K562 (cell line): ENCODE results near the gene OCSTAMP. TPM values are rescaled to one million over a fixed set of nuclear protein-coding genes. Genes with fewer than 3 reads are reported as not detected.
A peak's percentile ranks its signal among the peaks of the same experiment; 100 is the strongest.

Source experiments
- ATAC-seq: fragments of 200-7000 bp; cut with Tn5 transposase; 3 replicates; pipeline ENCODE4 v1.9.1; 2020; ENCODE audit warnings: moderate library complexity
- BruUV-seq: library from RNA; stranded (reverse); fragments of 400-500 nt; replicated peaks from 2 replicates; lab custom pipeline; 2021; lab: Mats Ljungman, UMichigan
- CTCF ChIA-PET: fragments of 300-600 bp; formaldehyde crosslinking; extraction: SDS; loops from one replicate; lab custom pipeline; 2021; ENCODE audit warnings: low intra/inter-chr PET ratio; lab: Yijun Ruan, JAX
- POLR2A ChIA-PET: fragments of 300-600, 350-650 bp; sonication (Branson Sonifier 250); formaldehyde crosslinking; extraction: SDS; loops from one replicate; lab custom pipeline; 2021; ENCODE audit warnings: antibody characterized with exemption, inconsistent platforms; lab: Yijun Ruan, JAX
- DNase-seq, 4 experiments: peaks; one replicate each; pipeline versions ENCODE4 v3.0.0 to v3.0.0-alpha.2; 2011 to 2018; ENCODE audit warnings: low spot score in 3 of 4, mixed read lengths in 3 of 4; ENCODE audit errors: extremely low read depth in 1 of 4
- FAIRE-seq: peaks from 2 replicates; lab custom pipeline; 2011; peaks lifted over from hg19 to GRCh38; lab: Jason Lieb, UNC
- H2AFZ ChIP-seq: 2 replicates; pipeline ENCODE4 v1.6.0; 2011; ENCODE audit warnings: low read depth, low read length, control low read depth, inconsistent platforms
- H3K27ac ChIP-seq: fragments of 200-600 bp; 3 replicates; pipeline ENCODE4 v1.8.0; 2011; ENCODE audit warnings: low read depth, mild to moderate bottlenecking, control low read depth, inconsistent platforms, low read length, moderate library complexity, mixed read lengths; ENCODE audit errors: extremely low read depth
- H3K27me3 ChIP-seq, 2 experiments: fragments of 300-600 bp in 1 of 2; 2 replicates in 1 of 2; 3 replicates in 1 of 2; pipeline versions ENCODE4 v1.6.0 to v1.8.0; 2011; ENCODE audit warnings: inconsistent platforms in 2 of 2, low read length in 2 of 2, mild to moderate bottlenecking in 1 of 2, mixed read lengths in 1 of 2, moderate library complexity in 1 of 2; ENCODE audit not compliant: control insufficient read depth in 2 of 2, insufficient read depth in 2 of 2
- H3K36me3 ChIP-seq: fragments of 300-600 bp; 3 replicates; pipeline ENCODE4 v1.8.0; 2011; ENCODE audit warnings: mild to moderate bottlenecking, low read length, inconsistent platforms; ENCODE audit not compliant: control insufficient read depth, insufficient read depth
- H3K4me1 ChIP-seq, 2 experiments: fragments of 200-600 bp in 1 of 2; replicated peaks in 1 of 2; 2 replicates in 1 of 2; 3 replicates in 1 of 2; pipeline versions ENCODE4 v1.5.1 to v1.8.0; 2011; ENCODE audit warnings: inconsistent platforms in 2 of 2, low read length in 2 of 2, mild to moderate bottlenecking in 1 of 2, mixed read lengths in 1 of 2, moderate library complexity in 1 of 2; ENCODE audit not compliant: control insufficient read depth in 2 of 2, insufficient read depth in 2 of 2
- H3K4me2 ChIP-seq: 2 replicates; pipeline ENCODE4 v1.6.1; 2011; ENCODE audit warnings: low read length, control low read depth, inconsistent platforms, mixed read lengths; ENCODE audit not compliant: insufficient read depth
- H3K4me3 ChIP-seq: fragments of 200-600 bp; sonication (generic), shearing (Covaris generic); 2 replicates; pipeline ENCODE4 v1.5.1; 2016; ENCODE audit warnings: control low read depth, inconsistent platforms
- H3K79me2 ChIP-seq: fragments of 200-600 bp; 3 replicates; pipeline ENCODE4 v1.8.0; 2011; ENCODE audit warnings: low read length, inconsistent platforms; ENCODE audit not compliant: control insufficient read depth, insufficient read depth
- H3K9ac ChIP-seq, 2 experiments: 2 replicates each; pipeline versions ENCODE4 v1.6.0 to v1.6.1; 2011; ENCODE audit warnings: low read depth in 2 of 2, low read length in 2 of 2, control low read depth in 1 of 2, inconsistent platforms in 1 of 2, mild to moderate bottlenecking in 1 of 2, mixed read lengths in 1 of 2; ENCODE audit not compliant: insufficient read depth in 1 of 2
- H3K9me1 ChIP-seq: one replicate; pipeline ENCODE4 v1.6.0; 2011; ENCODE audit warnings: inconsistent platforms, mild to moderate bottlenecking, low read length, moderate library complexity; ENCODE audit not compliant: control insufficient read depth, insufficient read depth
- H3K9me3 ChIP-seq: replicated peaks from 2 replicates; pipeline ENCODE4 v1.5.1; 2011; ENCODE audit warnings: low read depth, low read length, inconsistent platforms; ENCODE audit not compliant: control insufficient read depth, insufficient read depth
- H4K20me1 ChIP-seq: replicated peaks from 2 replicates; pipeline ENCODE4 v1.6.1; 2011; ENCODE audit warnings: low read length, inconsistent platforms, mixed read lengths; ENCODE audit not compliant: control insufficient read depth, insufficient read depth
- BRD9 ChIP-seq: fragments of 450-650 bp; IDR thresholded peaks from 2 replicates; pipeline ENCODE4 v1.6.1; 2018; ENCODE audit warnings: low read depth; ENCODE audit not compliant: partially characterized antibody
- MEF2A ChIP-seq: IDR thresholded peaks from 2 replicates; pipeline ENCODE4 v1.6.1; 2011; ENCODE audit warnings: low read depth, mild to moderate bottlenecking, low read length, moderate library complexity; ENCODE audit not compliant: control insufficient read depth
- NFE2L1 ChIP-seq: fragments of 450-650 bp; IDR thresholded peaks from 2 replicates; pipeline ENCODE4 v1.6.1; 2016; ENCODE audit warnings: missing genetic modification characterization, low read depth, mild to moderate bottlenecking, missing compliant biosample characterization, moderate library complexity, borderline replicate concordance
- PHF21A ChIP-seq: fragments of 450-650 bp; IDR thresholded peaks from 2 replicates; pipeline ENCODE4 v1.6.1; 2017; ENCODE audit warnings: low read depth, borderline replicate concordance
- SAFB ChIP-seq: fragments of 200-400 bp; formaldehyde crosslinking; IDR thresholded peaks from 2 replicates; pipeline ENCODE4 v1.6.1; 2017; ENCODE audit warnings: low read depth, low read length, borderline replicate concordance
- XRCC4 ChIP-seq: IDR thresholded peaks from one replicate; pipeline ENCODE4 v1.6.1; 2011; ENCODE audit not compliant: insufficient read depth, insufficient read length; ENCODE audit errors: extremely low read depth
- ZFP36 ChIP-seq: fragments of 150-350 bp; IDR thresholded peaks from 2 replicates; pipeline ENCODE4 v1.6.1; 2018; ENCODE audit warnings: low read length, low read depth; ENCODE audit not compliant: partially characterized antibody
- ZNF12 ChIP-seq: sonication (generic); formaldehyde crosslinking; IDR thresholded peaks from 2 replicates; pipeline ENCODE4 v1.4.0; 2020; ENCODE audit warnings: mild to moderate bottlenecking, missing genetic modification reagents
- ZNF124 ChIP-seq: sonication (generic); formaldehyde crosslinking; IDR thresholded peaks from 2 replicates; pipeline ENCODE4 v1.8.1; 2022; ENCODE audit warnings: missing genetic modification reagents
- WGBS: fragments of 100-300 bp; shearing (Covaris generic); methylation state at CpG from one replicate; pipeline ENCODE4 v1.1.6; 2016; ENCODE audit warnings: low coverage, mixed read lengths; ENCODE audit not compliant: insufficient coverage; ENCODE audit errors: missing lambda C conversion rate; 5-methylcytosine and 5-hydroxymethylcytosine counted together
- in situ Hi-C: fragments of 300-500 bp; cut with MboI; formaldehyde crosslinking; loops from 4 replicates; pipeline ENCODE4 v1.15.0; 2018; ENCODE audit warnings: inconsistent platforms, mixed read lengths
- intact Hi-C: fragments of 100-400 bp; cut with micrococcal nuclease; formaldehyde crosslinking; loops from 2 replicates; pipeline ENCODE4 v1.14.2; 2022
- polyA plus RNA-seq, 8 experiments: library from polyadenylated mRNA; depleted of rRNA in 4 of 8; stranded (reverse) in 5 of 8; unstranded in 3 of 8; fragments of >200 nt; fragmentation: Nextera tagmentation in 2 of 8; fragmentation: Illumina TruSeq in 1 of 8; extraction: Ambion mirVana in 2 of 8; extraction: Trizol in 1 of 8; gene quantifications; 2 replicates each; pipeline versions ENCODE4 v1.2.1 to v1.2.3, GENCODE V29; 2011 to 2014; ENCODE audit warnings: inconsistent platforms in 1 of 8, missing spikeins in 1 of 8
- total RNA-seq, 7 experiments: library from RNA; depleted of rRNA in 6 of 7; stranded (reverse); fragments of >200 nt in 6 of 7; fragmentation: Illumina TruSeq in 2 of 7; extraction: Trizol in 2 of 7; gene quantifications; 2 replicates each; pipeline versions ENCODE4 v1.2.1 to v1.2.3, GENCODE V29; 2011 to 2021; ENCODE audit warnings: low replicate concordance in 1 of 7
- TF ChIP-seq, protein P1 (sequence below): sonication (generic); formaldehyde crosslinking; IDR thresholded peaks from 2 replicates; pipeline ENCODE4 v1.8.1; 2023; ENCODE audit warnings: mild to moderate bottlenecking, missing genetic modification reagents
- TF ChIP-seq, protein P2 (sequence below): fragments of 250-450 bp; sonication (Bioruptor Pico); IDR thresholded peaks from 2 replicates; pipeline ENCODE4 v1.9.0; 2021; ENCODE audit warnings: mild to moderate bottlenecking
- TF ChIP-seq, protein P3 (sequence below), 2 experiments: fragments of 450-650 bp; IDR thresholded peaks; 2 replicates each; pipeline ENCODE4 v1.6.1; 2016
- TF ChIP-seq, protein P4 (sequence below): IDR thresholded peaks from 3 replicates; pipeline ENCODE4 v1.6.1; 2011; ENCODE audit warnings: borderline replicate concordance, mild to moderate bottlenecking, moderate library complexity; ENCODE audit not compliant: insufficient read length; ENCODE audit errors: extremely low read depth

The OCSTAMP gene
- total and polyA plus RNA-seq, 9 of the 15 experiments (the other 6 are each of a cell fraction or from before 2014, with no cell fraction given) = not detected

DNA sequence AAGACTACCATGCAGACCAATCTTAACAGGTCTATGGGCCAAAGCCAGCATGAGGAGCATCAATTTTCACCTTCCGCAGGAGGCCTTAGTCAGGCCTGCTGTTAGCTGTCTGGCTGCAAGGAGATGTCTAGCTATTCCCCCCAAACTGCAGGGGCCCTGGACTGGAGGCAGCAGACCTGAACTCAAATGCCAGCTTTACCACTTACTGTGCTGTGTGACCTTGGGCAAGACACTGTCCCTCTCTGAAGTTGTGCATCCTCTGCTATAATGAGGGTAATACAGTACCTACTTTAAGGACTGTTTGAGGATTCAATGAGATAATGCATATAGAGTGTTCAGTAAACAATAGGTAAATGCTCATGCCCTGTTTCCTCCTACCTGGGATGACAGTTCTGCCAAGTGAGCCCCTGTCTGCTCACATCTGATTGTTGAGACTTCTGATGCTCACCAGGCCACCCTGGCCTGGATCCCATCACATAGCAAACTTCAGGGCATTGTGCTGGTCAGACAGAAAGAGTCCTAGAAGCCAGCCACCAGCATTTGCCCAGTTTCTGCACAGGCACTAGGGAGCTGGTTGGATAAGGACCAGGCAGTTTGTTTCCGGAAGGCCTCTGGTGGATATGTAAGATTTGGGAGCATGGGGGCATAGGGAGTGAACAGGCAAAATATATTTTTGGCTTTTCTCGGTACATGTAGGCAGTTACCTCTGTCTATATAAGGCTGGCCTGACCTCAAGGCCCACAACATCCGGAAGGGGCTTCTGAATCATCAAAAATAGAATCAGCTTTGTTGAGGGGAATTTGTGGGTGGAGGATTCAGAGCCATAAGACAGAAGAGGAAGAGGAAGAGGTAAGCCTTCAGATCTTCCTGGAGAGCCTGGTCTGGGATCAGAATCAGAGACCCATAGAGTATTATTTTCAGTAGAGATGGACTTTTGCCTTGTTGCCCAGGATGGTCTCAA, 2.3 kb upstream of the OCSTAMP start:
- Histone ChIP-seq H3K4me2 (no peak overlapping the region), H3K36me3 (no peaks in the 10 kb centered on the region), H3K27ac (no peak overlapping the region), H2AFZ (peak overlapping the region; percentile 9; the same call in 1 of the 2 replicates), H3K4me3 (no peak overlapping the region), H3K79me2 (no peaks in the 10 kb centered on the region), H3K4me1 (0 out of 5 replicates have a peak, but pooled peaks cover 0 to 5% of the 10 kb centered on the region in 2 experiments), H3K9me1 (no peaks in the 10 kb centered on the region), H3K9me3 (no peaks in the 10 kb centered on the region), H4K20me1 (no peaks in the 10 kb centered on the region), H3K9ac (no peak overlapping the region), H3K27me3 (peaks cover 8 to 37% of the 10 kb centered on the region in 2 experiments; a peak in 4 of 5 replicates)
- ATAC-seq (no peak), DNase-seq (peak in 1 of 4 experiments; percentile 8), FAIRE-seq (peak; percentile 19)
- 22% methylated on average over 4 of the region's 4 CpGs for WGBS
- intact Hi-C loops = no loop called here
- ChIA-PET POLR2A (no interaction called here), CTCF (no interaction called here)
- no TSS peak for BruUV-seq
- in situ Hi-C loops = no loop called here
- TF ChIP-seq, protein P1, sequence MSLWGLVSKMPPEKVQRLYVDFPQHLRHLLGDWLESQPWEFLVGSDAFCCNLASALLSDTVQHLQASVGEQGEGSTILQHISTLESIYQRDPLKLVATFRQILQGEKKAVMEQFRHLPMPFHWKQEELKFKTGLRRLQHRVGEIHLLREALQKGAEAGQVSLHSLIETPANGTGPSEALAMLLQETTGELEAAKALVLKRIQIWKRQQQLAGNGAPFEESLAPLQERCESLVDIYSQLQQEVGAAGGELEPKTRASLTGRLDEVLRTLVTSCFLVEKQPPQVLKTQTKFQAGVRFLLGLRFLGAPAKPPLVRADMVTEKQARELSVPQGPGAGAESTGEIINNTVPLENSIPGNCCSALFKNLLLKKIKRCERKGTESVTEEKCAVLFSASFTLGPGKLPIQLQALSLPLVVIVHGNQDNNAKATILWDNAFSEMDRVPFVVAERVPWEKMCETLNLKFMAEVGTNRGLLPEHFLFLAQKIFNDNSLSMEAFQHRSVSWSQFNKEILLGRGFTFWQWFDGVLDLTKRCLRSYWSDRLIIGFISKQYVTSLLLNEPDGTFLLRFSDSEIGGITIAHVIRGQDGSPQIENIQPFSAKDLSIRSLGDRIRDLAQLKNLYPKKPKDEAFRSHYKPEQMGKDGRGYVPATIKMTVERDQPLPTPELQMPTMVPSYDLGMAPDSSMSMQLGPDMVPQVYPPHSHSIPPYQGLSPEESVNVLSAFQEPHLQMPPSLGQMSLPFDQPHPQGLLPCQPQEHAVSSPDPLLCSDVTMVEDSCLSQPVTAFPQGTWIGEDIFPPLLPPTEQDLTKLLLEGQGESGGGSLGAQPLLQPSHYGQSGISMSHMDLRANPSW (CRISPR knock-in tag) = no peak
- TF ChIP-seq BRD9 = no peak
- TF ChIP-seq, protein P2, sequence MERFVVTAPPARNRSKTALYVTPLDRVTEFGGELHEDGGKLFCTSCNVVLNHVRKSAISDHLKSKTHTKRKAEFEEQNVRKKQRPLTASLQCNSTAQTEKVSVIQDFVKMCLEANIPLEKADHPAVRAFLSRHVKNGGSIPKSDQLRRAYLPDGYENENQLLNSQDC (CRISPR knock-in tag) = no peak
- TF ChIP-seq ZNF12 (CRISPR knock-in tag) = no peak
- TF ChIP-seq, protein P3, sequence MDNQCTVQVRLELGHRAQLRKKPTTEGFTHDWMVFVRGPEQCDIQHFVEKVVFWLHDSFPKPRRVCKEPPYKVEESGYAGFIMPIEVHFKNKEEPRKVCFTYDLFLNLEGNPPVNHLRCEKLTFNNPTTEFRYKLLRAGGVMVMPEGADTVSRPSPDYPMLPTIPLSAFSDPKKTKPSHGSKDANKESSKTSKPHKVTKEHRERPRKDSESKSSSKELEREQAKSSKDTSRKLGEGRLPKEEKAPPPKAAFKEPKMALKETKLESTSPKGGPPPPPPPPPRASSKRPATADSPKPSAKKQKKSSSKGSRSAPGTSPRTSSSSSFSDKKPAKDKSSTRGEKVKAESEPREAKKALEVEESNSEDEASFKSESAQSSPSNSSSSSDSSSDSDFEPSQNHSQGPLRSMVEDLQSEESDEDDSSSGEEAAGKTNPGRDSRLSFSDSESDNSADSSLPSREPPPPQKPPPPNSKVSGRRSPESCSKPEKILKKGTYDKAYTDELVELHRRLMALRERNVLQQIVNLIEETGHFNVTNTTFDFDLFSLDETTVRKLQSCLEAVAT (IDR thresholded peaks at IDR 0.05) = no peak
- TF ChIP-seq, protein P4, sequence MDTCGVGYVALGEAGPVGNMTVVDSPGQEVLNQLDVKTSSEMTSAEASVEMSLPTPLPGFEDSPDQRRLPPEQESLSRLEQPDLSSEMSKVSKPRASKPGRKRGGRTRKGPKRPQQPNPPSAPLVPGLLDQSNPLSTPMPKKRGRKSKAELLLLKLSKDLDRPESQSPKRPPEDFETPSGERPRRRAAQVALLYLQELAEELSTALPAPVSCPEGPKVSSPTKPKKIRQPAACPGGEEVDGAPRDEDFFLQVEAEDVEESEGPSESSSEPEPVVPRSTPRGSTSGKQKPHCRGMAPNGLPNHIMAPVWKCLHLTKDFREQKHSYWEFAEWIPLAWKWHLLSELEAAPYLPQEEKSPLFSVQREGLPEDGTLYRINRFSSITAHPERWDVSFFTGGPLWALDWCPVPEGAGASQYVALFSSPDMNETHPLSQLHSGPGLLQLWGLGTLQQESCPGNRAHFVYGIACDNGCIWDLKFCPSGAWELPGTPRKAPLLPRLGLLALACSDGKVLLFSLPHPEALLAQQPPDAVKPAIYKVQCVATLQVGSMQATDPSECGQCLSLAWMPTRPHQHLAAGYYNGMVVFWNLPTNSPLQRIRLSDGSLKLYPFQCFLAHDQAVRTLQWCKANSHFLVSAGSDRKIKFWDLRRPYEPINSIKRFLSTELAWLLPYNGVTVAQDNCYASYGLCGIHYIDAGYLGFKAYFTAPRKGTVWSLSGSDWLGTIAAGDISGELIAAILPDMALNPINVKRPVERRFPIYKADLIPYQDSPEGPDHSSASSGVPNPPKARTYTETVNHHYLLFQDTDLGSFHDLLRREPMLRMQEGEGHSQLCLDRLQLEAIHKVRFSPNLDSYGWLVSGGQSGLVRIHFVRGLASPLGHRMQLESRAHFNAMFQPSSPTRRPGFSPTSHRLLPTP = no peak
- TF ChIP-seq ZFP36 = peak; percentile 71
- no peak for TF ChIP-seq PHF21A
- TF ChIP-seq MEF2A = peak; percentile 30; the same call in 1 of the 2 replicates
- TF ChIP-seq XRCC4 = no peak
- no peak for TF ChIP-seq NFE2L1
- TF ChIP-seq ZNF124 (CRISPR knock-in tag) = no peak
- TF ChIP-seq SAFB = no peak
